Liver (tissue), 3 donors: ENCODE results near the gene TSHZ3.

Experiments used
- CTCF ChIP-seq: fragments of 150-350 bp; IDR thresholded peaks from 2 replicates; pipeline ENCODE4 v1.5.1; 2017; ENCODE audit warnings: improper control_type of control experiment, low read depth, low read length; ENCODE audit not compliant: missing input control
- FOXA1 ChIP-seq: IDR thresholded peaks from 2 replicates; pipeline ENCODE4 v1.6.1; 2016; ENCODE audit warnings: antibody characterized with exemption
- HNF4A ChIP-seq, 2 donors: conservative IDR thresholded peaks; 2 replicates each; pipeline ENCODE4 v1.6.1; 2016; ENCODE audit warnings: antibody characterized with exemption in 2 of 2, mild to moderate bottlenecking in 2 of 2
- HNF4G ChIP-seq: IDR thresholded peaks from 2 replicates; pipeline ENCODE4 v1.6.1; 2016; ENCODE audit warnings: antibody characterized with exemption
- MAX ChIP-seq: IDR thresholded peaks from 2 replicates; pipeline ENCODE4 v1.6.1; 2016; ENCODE audit warnings: antibody characterized with exemption
- RXRA ChIP-seq, 2 donors: IDR thresholded peaks; 2 replicates each; pipeline ENCODE4 v1.6.1; 2017 to 2018; ENCODE audit warnings: antibody characterized with exemption in 2 of 2, mild to moderate bottlenecking in 1 of 2
- YY1 ChIP-seq: IDR thresholded peaks from 2 replicates; pipeline ENCODE4 v1.6.1; 2016; ENCODE audit warnings: antibody characterized with exemption, mild to moderate bottlenecking
- ZBTB33 ChIP-seq: IDR thresholded peaks from 2 replicates; pipeline ENCODE4 v1.6.1; 2016; ENCODE audit warnings: antibody characterized with exemption
- donor health status: healthy.
- donor health status: healthy.

- TF ChIP-seq HNF4A (conservative IDR thresholded peaks at IDR 0.05) (no peak), MAX (no peak), CTCF (no peak), RXRA (IDR thresholded peaks at IDR 0.05) (no peak), ZBTB33 (no peak), HNF4G (no peak), FOXA1 (no peak), YY1 (no peak)
Observed at GRCh38 chr19:31268751-31269383, 80.4 kb downstream of the TSHZ3 start.
